Measurements from ENCODE around the gene RNF217.
"Not testable (repeated sequence)": the region's sequence is repeated elsewhere in the genome, so short reads cannot be mapped to it uniquely, and the experiment has no call there.

The RNF217 gene

DNA sequence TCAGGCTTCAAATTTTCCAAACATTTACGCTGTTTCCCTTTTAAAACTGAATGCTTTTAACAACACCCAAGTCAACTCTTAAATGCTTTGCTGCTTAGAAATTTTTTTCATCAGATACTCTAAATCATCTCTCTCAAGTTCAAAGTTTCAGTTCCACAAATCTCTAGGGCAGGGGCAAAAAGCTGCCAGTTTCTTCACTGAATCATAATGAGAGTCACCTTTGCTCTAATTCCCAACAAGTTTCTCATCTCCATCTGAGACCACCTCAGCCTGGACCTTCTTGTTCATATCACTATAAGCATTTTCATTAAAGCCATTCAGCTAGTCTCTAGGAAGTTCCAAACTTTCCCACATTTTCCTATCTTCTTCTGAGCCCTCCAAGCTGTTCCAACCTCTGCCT lies 69.1 kb downstream of the RNF217 start:
- Histone ChIP-seq H3K27ac (no peak overlapping the region), H3K27me3 (ENCODE audit: insufficient read depth, low read depth) (no peaks in the 10 kb centered on the region), H3K36me3 (ENCODE audit: insufficient read depth) (no peaks in the 10 kb centered on the region), H3K9ac (no peak overlapping the region), H3K79me2 (ENCODE audit: insufficient read depth, low read depth) (no peaks in the 10 kb centered on the region), H3K4me1 (ENCODE audit: low read depth, poor library complexity, severe bottlenecking) (no peaks in the 10 kb centered on the region), H4K20me1 (ENCODE audit: insufficient read depth) (no peaks in the 10 kb centered on the region), H2AFZ (ENCODE audit: low read depth) (no peak overlapping the region), H3K4me3 (IDR thresholded peaks at IDR 0.05; ENCODE audit: insufficient read depth, low read depth, low read length) (no peak overlapping the region), H3K4me2 (no peak overlapping the region)
- TF ChIP-seq, protein P1, sequence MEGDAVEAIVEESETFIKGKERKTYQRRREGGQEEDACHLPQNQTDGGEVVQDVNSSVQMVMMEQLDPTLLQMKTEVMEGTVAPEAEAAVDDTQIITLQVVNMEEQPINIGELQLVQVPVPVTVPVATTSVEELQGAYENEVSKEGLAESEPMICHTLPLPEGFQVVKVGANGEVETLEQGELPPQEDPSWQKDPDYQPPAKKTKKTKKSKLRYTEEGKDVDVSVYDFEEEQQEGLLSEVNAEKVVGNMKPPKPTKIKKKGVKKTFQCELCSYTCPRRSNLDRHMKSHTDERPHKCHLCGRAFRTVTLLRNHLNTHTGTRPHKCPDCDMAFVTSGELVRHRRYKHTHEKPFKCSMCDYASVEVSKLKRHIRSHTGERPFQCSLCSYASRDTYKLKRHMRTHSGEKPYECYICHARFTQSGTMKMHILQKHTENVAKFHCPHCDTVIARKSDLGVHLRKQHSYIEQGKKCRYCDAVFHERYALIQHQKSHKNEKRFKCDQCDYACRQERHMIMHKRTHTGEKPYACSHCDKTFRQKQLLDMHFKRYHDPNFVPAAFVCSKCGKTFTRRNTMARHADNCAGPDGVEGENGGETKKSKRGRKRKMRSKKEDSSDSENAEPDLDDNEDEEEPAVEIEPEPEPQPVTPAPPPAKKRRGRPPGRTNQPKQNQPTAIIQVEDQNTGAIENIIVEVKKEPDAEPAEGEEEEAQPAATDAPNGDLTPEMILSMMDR (conservative IDR thresholded peaks at IDR 0.05; ENCODE audit: low read depth, low read length), result no peak

DNA sequence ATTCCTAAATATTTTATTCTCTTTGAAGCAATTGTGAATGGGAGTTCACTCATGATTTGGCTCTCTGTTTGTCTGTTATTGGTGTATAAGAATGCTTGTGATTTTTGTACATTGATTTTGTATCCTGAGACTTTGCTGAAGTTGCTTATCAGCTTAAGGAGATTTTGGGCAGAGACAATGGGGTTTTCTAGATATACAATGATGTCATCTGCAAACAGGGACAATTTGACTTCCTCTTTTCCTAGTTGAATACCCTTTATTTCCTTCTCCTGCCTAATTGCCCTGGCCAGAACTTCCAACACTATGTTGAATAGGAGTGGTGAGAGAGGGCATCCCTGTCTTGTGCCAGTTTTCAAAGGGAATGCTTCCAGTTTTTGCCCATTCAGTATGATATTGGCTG lies 72.7 kb downstream of the RNF217 start:
- not testable (repeated sequence) for H3K9ac ChIP-seq; H4K20me1 ChIP-seq (ENCODE audit: insufficient read depth)

DNA sequence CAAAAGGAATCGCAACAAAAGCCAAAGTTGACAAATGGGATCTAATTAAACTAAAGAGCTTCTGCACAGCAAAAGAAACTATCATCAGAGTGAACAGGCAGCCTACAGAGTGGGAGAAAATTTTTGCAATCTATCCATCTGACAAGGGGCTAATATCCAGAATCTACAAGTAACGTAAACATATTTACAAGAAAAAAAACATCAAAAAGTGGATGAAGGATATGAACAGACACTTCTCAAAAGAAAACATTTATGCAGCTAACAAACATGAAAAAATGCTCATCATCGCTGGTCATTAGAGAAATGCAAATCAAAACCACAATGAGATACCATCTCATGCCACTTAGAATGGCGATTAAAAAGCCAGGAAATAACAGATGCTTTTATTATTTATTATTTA lies 74.2 kb downstream of the RNF217 start:
- H2AFZ ChIP-seq (ENCODE audit: low read depth); H3K9ac ChIP-seq; H3K4me3 ChIP-seq (IDR thresholded peaks at IDR 0.05; ENCODE audit: insufficient read depth, low read depth, low read length); H3K27me3 ChIP-seq (ENCODE audit: insufficient read depth, low read depth); H3K79me2 ChIP-seq (ENCODE audit: insufficient read depth, low read depth); H4K20me1 ChIP-seq (ENCODE audit: insufficient read depth); H3K4me1 ChIP-seq (ENCODE audit: low read depth, poor library complexity, severe bottlenecking); H3K4me2 ChIP-seq; H3K36me3 ChIP-seq (ENCODE audit: insufficient read depth); H3K27ac ChIP-seq: not testable (repeated sequence)

More for the DNA sequence above, 72.7 kb downstream of the RNF217 start:
- not testable (repeated sequence) for H3K36me3 ChIP-seq (ENCODE audit: insufficient read depth); H3K4me3 ChIP-seq (IDR thresholded peaks at IDR 0.05; ENCODE audit: insufficient read depth, low read depth, low read length); H3K4me1 ChIP-seq (ENCODE audit: low read depth, poor library complexity, severe bottlenecking); H2AFZ ChIP-seq (ENCODE audit: low read depth); H3K27me3 ChIP-seq (ENCODE audit: insufficient read depth, low read depth); H3K27ac ChIP-seq; H3K4me2 ChIP-seq; H3K79me2 ChIP-seq (ENCODE audit: insufficient read depth, low read depth)

DNA sequence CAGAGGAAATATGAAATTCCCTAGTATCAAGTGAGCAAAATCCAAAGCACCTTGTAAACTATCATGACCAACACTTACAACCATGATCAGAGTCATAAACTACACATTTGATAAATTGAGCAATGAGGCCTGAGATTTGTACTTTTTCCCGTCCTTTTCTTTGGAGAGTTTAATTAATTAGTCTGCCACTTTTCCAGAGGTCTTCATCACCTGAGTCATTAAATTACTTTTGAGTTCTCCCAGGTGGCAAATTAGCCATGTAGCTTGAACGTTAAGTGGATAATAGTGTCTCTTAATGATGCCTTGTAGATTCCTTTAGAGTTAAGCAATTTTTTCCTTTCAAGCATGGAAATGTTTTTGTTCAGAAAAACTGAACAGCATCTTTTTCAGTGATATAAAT lies 75.6 kb downstream of the RNF217 start:
- no peaks in the 10 kb centered on the region for H3K27me3 ChIP-seq (ENCODE audit: insufficient read depth, low read depth)
- H3K9ac ChIP-seq, result no peak overlapping the region
- TF ChIP-seq, protein P1 (conservative IDR thresholded peaks at IDR 0.05; ENCODE audit: low read depth, low read length), result no peak
- H3K4me2 ChIP-seq, result no peak overlapping the region
- no peak overlapping the region for H3K4me3 ChIP-seq (IDR thresholded peaks at IDR 0.05; ENCODE audit: insufficient read depth, low read depth, low read length)
- no peaks in the 10 kb centered on the region for H3K36me3 ChIP-seq (ENCODE audit: insufficient read depth)
- H3K4me1 ChIP-seq (ENCODE audit: low read depth, poor library complexity, severe bottlenecking), result no peaks in the 10 kb centered on the region
- no peaks in the 10 kb centered on the region for H4K20me1 ChIP-seq (ENCODE audit: insufficient read depth)
- H3K27ac ChIP-seq, result no peak overlapping the region
- H3K79me2 ChIP-seq (ENCODE audit: insufficient read depth, low read depth), result no peaks in the 10 kb centered on the region
- no peak overlapping the region for H2AFZ ChIP-seq (ENCODE audit: low read depth)

DNA sequence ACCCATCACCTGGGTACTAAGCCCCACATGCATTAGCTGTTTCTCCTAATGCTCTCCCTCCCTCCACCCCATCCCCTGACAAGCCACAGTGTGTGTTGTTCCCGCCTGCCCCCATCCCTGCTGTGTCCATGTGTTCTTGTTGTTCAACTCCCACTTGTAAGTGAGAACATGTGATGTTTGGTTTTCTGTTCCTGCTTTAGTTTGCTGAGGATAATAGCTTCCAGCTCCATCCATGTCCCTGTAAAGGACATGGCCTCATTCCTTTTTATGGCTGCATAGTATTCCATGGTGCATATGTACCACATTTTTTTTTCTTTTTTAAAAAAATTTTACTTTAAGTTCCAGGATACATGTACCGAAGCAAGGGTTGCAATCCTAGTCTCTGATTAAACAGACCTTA lies 76.7 kb downstream of the RNF217 start:
- H3K4me2 ChIP-seq, result no peak overlapping the region
- H3K4me3 ChIP-seq (IDR thresholded peaks at IDR 0.05; ENCODE audit: insufficient read depth, low read depth, low read length), result no peak overlapping the region
- H3K36me3 ChIP-seq (ENCODE audit: insufficient read depth), result no peaks in the 10 kb centered on the region
- no peak overlapping the region for H3K9ac ChIP-seq
- no peak overlapping the region for H2AFZ ChIP-seq (ENCODE audit: low read depth)
- no peaks in the 10 kb centered on the region for H3K4me1 ChIP-seq (ENCODE audit: low read depth, poor library complexity, severe bottlenecking)
- H3K79me2 ChIP-seq (ENCODE audit: insufficient read depth, low read depth), result no peaks in the 10 kb centered on the region
- no peaks in the 10 kb centered on the region for H3K27me3 ChIP-seq (ENCODE audit: insufficient read depth, low read depth)
- H4K20me1 ChIP-seq (ENCODE audit: insufficient read depth), result no peaks in the 10 kb centered on the region
- TF ChIP-seq, protein P1 (conservative IDR thresholded peaks at IDR 0.05; ENCODE audit: low read depth, low read length), result no peak
- no peak overlapping the region for H3K27ac ChIP-seq

Data from KMS-11 (cell line).